Measurements from ENCODE around the gene STMP1.

STMP1 gene

GRCh38 chr7:135721198-135721820 lies 59.0 kb downstream of the STMP1 start:
- no peak for DNase-seq (ENCODE audit: low read depth)

DNA sequence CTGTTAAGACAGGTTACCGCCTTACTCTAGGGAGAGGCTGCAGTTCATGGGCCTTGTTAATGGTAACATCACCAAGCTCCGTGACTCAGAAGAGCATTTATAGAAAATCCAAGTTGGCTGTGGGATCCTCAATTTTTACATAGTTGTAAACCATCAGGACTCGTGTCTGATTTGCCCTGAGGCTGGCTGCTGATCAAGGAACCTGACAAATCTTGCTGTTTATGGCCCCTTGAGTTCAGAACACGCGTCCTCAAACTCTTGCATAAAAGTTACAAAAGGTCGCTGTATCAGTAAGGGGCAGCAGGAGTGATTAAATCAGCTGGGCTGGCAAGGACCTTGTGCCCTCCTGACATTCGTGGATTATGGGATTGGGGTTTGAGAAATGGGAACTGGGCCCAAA lies 61.1 kb downstream of the STMP1 start:
- DNase-seq (ENCODE audit: low read depth): no peak

Data from GM04504 (cell line).